Lung (tissue), 12 donors: ENCODE measurements around the gene GTF2IRD1. TPM values are rescaled to one million over a fixed set of nuclear protein-coding genes. Genes with fewer than 3 reads are reported as not detected.

Source experiments
- ATAC-seq: fragments of 200-7000 bp; cut with Tn5 transposase; one replicate; pipeline ENCODE4 v1.9.1; 2020; ENCODE audit warnings: moderate number of reproducible peaks; ENCODE audit not compliant: insufficient read depth, low FRiP score
- DNase-seq, 3 donors: peaks; one replicate each; pipeline ENCODE4 v3.0.0-alpha.2; 2013 to 2017
- H3K27ac ChIP-seq, 2 donors: one replicate each; pipeline ENCODE4 v1.5.1; 2013; ENCODE audit warnings: mild to moderate bottlenecking in 2 of 2, moderate library complexity in 2 of 2, control low read depth in 1 of 2, inconsistent platforms in 1 of 2, low read depth in 1 of 2, low read length in 1 of 2
- H3K27me3 ChIP-seq, 3 donors: one replicate each; pipeline ENCODE4 v1.5.1; 2013; ENCODE audit warnings: low read length in 2 of 3; ENCODE audit not compliant: control insufficient read depth in 3 of 3, insufficient read depth in 3 of 3
- H3K36me3 ChIP-seq, 4 donors: one replicate each; pipeline ENCODE4 v1.5.1; 2013; ENCODE audit warnings: low read length in 4 of 4, mild to moderate bottlenecking in 1 of 4, moderate library complexity in 1 of 4; ENCODE audit not compliant: control insufficient read depth in 4 of 4, insufficient read depth in 4 of 4
- H3K4me1 ChIP-seq, 5 donors: one replicate each; pipeline ENCODE4 v1.5.1; 2013; ENCODE audit warnings: low read length in 5 of 5, mild to moderate bottlenecking in 2 of 5, moderate library complexity in 1 of 5; ENCODE audit not compliant: control insufficient read depth in 5 of 5, insufficient read depth in 5 of 5
- H3K4me3 ChIP-seq: one replicate; pipeline ENCODE4 v1.5.1; 2013; ENCODE audit warnings: mild to moderate bottlenecking, control low read depth, moderate library complexity
- H3K9ac ChIP-seq, 2 donors: one replicate each; pipeline ENCODE4 v1.5.1; 2013; ENCODE audit warnings: low read length in 2 of 2, control low read depth in 1 of 2; ENCODE audit not compliant: insufficient read depth in 1 of 2
- H3K9me3 ChIP-seq, 4 donors: one replicate each; pipeline ENCODE4 v1.5.1; 2013; ENCODE audit warnings: low read length in 3 of 4, mild to moderate bottlenecking in 1 of 4, moderate library complexity in 1 of 4; ENCODE audit not compliant: control insufficient read depth in 4 of 4, insufficient read depth in 3 of 4
- CTCF ChIP-seq: IDR thresholded peaks from 2 replicates; pipeline ENCODE4 v1.5.1; 2012; ENCODE audit warnings: mild to moderate bottlenecking; ENCODE audit errors: control extremely low read depth, extremely low read depth
- WGBS, 2 donors: extraction: QIAGEN DNeasy Blood & Tissue Kit; methylation state at CpG; one replicate each; pipeline ENCODE4 v1.1.7; 2013; 5-methylcytosine and 5-hydroxymethylcytosine counted together
- polyA plus RNA-seq, 2 donors: library from polyadenylated mRNA; stranded (reverse); fragments of 200-250 nt; gene quantifications; one replicate each; pipeline ENCODE4 v1.2.1, GENCODE V29; 2013
- total RNA-seq, 2 donors: library from RNA; depleted of rRNA in 1 of 2; stranded (reverse); fragments of >200 nt in 1 of 2; gene quantifications; one replicate each; pipeline ENCODE4 v1.2.1, GENCODE V29; 2014 to 2021
- donor health status: control.
- donor health status: control.
- donor health status: Bipolar disorder and iron deficiency.
- donor health status: healthy.
- donor health status: DM: yes; HTN: yes; CAD: no.

Gene GTF2IRD1
- total and polyA plus RNA-seq, 4 donors, result 9.3 to 24.1 (median 17.2) TPM

- ATAC-seq, result no peak
- Histone ChIP-seq H3K9ac (no peak overlapping the region), H3K27ac (peak overlapping the region in 1 of 2 donors; percentile 82), H3K27me3 (no peaks in the 10 kb centered on the region), H3K4me1 (peaks cover 0 to 27% (median 11%) of the 10 kb centered on the region in 5 donors), H3K4me3 (no peak overlapping the region), H3K9me3 (no peaks in the 10 kb centered on the region), H3K36me3 (no peaks in the 10 kb centered on the region)
- WGBS, 2 donors, result 86 to 91% methylated on average over 14 of the region's 14 CpGs
- TF ChIP-seq CTCF, result no peak
- no peak for DNase-seq
Measured at GRCh38 chr7:74502216-74502891, 48.6 kb downstream of the GTF2IRD1 start.

- DNase-seq, result no peak
- Histone ChIP-seq H3K4me1 (peaks cover 0 to 27% (median 11%) of the 10 kb centered on the region in 5 donors), H3K4me3 (no peak overlapping the region), H3K9ac (no peak overlapping the region), H3K9me3 (no peaks in the 10 kb centered on the region), H3K36me3 (peaks cover 0 to under 1% (median 0%) of the 10 kb centered on the region in 4 donors), H3K27ac (peak overlapping the region in 1 of 2 donors; percentile 82), H3K27me3 (no peaks in the 10 kb centered on the region)
- no peak for TF ChIP-seq CTCF
- 91 to 98% methylated on average over 8 of the region's 8 CpGs for WGBS, 2 donors
- ATAC-seq, result no peak
Measured at GRCh38 chr7:74503061-74503460, 49.4 kb downstream of the GTF2IRD1 start.

GRCh38 chr7:74503943-74504342 lies 50.2 kb downstream of the GTF2IRD1 start:
- 98% methylated on average over 8 of the region's 8 CpGs for WGBS, 2 donors
- H3K36me3 ChIP-seq, result peaks cover 0 to 3% (median 0%) of the 10 kb centered on the region in 4 donors
- ATAC-seq (no peak), DNase-seq (no peak)
- no peak overlapping the region for H3K27ac ChIP-seq
- H3K9me3 ChIP-seq, result no peaks in the 10 kb centered on the region
- TF ChIP-seq CTCF, result no peak
- H3K27me3 ChIP-seq, result no peaks in the 10 kb centered on the region
- H3K4me3 ChIP-seq, result no peak overlapping the region
- H3K9ac ChIP-seq, result no peak overlapping the region
- H3K4me1 ChIP-seq, result peaks cover 0 to 27% (median 9%) of the 10 kb centered on the region in 5 donors
